ENCODE measurements around the gene SHANK1.

The SHANK1 gene

GRCh38 chr19:50711196-50711595, 8.4 kb downstream of the SHANK1 start:
- no peak for DNase-seq

- DNase-seq, result no peak
Observed at GRCh38 chr19:50710612-50711011, 9.0 kb downstream of the SHANK1 start.

DNA sequence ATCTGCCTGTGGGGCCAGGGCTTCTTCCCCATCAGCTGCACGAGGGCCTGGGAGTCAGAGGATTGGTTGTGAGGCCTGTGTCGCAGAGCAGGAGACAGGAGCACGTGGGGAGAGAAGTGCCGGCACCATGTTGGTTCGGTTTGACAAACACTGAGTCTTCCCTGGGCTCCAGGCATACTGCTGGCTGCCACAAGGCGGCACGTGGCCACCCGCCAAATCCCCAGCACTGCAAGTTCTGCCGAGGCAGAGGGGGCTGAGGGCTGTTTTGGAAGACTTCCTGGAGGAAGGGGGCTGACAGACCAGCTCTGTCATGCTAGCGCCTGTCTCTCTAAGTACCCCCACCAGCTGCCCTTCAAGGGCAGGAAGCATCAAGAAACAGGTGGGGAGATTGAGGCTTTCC, 9.5 kb downstream of the SHANK1 start:
- no peak for DNase-seq

DNA sequence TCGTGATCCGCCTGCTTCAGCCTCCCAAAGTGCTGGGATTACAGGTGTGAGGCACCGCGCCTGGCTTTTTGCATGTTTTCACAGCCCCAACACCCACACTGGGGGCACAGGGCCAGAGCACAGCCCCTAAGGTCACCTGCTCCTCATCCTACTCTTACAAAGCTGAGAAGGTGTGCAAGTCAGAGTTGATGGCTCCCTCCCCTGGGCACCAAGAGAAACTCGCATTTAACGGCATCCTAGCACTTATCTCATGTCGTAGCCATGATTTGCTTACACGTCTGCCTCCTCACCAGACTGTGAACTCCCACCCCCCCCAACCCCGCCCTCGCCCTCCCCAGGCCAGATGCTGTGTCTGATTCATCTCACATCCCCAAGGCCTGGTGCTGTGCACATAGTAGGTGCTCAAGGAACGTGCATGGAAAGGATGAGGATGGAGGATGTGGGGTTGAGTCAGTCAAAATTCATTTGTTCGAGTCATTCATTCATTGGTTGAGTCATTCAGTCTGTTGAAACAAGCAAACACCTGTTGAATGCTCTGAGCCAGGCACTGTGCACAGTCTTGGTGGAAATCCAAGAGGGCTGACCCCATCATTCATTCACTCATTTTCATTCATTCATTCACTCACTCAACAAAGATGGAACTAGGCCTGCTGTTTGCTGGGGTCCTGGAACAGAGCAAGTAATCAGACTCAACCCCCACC, 11.3 kb downstream of the SHANK1 start:
- DNase-seq, result no peak

- DNase-seq, result no peak
Observed at GRCh38 chr19:50706387-50706786, 13.2 kb downstream of the SHANK1 start.

- peak; percentile 21 to 46 for DNase-seq
Observed at GRCh38 chr19:50705422-50706019, 14.1 kb downstream of the SHANK1 start.

- DNase-seq, result no peak
Observed at GRCh38 chr19:50703915-50704796, 15.4 kb downstream of the SHANK1 start.

DNA sequence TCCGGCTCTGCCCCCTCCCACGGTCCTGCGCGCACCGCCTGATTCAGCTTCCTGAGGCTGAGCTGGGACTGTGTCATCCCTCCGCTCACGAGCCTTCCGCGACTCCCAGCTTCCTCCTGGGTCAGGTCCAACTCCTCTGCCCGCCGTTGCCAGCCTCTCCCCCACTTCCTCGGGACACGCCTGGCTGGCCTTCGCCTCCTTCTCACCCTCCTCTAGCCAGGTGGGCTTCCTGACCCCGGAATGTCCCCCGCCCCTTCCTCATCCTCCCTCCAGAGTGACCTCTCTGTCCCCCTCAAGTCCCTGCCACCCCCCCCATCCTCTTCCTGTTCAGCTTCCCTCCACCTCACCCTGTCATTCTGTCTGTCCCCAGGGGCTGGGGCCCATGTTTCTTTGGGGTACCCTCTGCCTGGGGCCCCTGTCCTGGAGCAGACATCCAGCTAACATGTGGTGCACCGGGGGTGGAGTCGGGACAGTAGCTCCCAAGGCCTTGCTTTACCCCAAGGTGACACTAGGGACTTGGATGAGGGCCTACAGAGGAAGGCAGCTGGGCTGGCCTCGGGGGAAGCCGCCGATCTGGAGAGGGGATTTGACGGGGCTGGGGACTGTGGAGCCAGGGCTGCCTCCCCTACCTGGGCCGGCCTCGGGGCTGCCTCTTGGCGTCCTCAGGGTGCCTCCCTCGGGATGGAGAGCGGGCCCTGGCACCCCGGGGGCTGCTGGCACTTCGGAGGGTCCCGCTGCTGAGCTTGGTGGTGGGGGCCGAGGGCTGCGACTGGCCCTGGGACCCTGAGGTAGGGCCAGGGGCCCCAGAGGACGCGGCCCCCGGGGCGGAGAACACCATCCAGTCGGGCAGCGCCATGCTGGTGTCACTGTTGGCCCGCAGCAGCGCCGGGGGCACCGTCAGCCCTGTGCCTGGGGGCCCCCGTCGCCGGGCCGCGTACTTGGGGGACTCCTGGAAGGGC, 16.5 kb downstream of the SHANK1 start:
- DNase-seq, result no peak

GRCh38 chr19:50702158-50702870, 17.3 kb downstream of the SHANK1 start:
- no peak for DNase-seq

- DNase-seq, result no peak
Observed at GRCh38 chr19:50701367-50701985, 18.1 kb downstream of the SHANK1 start.

GRCh38 chr19:50697414-50698124, 22.0 kb downstream of the SHANK1 start:
- no peak for DNase-seq

DNA sequence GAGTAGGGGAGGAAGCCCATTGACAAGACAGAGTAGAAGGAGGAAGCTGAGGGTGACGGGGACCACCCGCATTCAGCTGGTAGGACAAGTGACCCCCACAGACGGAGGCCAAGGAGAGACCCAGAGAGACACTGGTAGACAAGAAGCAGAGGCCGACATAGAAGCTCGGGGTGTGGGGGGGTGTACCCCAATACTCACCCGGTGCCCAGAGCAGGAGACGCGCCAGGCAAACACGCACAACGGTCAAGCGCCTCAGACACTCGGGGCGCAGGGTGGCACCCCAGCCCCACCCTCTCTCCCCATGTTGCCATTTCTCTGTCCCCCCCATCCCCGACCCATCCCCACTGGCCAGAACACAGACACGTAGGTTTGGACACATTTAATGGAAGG, 23.5 kb downstream of the SHANK1 start:
- DNase-seq, result no peak

DNA sequence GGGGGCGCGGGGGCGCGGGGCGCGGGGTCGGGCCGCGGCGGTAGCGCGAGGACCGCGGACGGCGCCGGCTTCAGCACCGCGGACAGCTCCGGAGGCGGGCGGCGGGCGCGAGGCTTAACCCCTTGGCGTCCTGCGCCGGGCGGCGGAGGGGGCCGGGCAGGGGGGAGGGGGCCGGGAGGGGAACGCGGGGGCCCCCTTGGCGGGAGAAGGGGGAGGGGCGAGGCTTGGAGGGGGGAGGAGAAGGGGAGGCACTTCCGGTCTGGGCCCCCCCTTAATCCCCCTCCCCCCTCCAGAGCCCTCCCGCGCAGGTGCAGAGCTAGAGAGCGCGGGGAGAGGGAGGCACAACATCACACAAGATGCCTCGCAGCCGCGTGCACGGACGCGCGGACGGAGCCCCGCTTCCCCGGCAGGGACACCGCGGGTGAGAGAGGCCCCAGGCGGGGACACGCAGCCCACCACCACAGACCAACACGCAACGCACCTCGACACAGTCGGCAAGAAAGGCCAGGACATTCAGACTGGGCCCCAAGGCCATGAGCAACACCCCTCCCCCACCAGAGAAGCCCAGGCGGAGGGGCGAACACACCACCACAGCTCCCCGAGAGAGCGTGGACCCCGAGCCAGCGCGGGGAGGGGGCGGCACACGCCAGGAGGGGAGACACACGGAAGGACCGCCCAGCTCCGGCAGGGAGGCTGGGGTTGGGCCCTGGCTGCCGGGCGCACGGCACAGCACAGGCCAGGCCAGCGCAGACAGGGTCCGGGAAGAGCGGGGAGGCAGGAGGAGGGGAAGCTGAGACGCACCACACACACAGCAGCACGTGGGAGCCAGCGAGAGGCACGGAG, 24.1 kb downstream of the SHANK1 start:
- no peak for DNase-seq

GRCh38 chr19:50694815-50695145, 24.8 kb downstream of the SHANK1 start:
- no peak for DNase-seq

- DNase-seq, result no peak
Observed at GRCh38 chr19:50693064-50693975, 26.3 kb downstream of the SHANK1 start.

DNA sequence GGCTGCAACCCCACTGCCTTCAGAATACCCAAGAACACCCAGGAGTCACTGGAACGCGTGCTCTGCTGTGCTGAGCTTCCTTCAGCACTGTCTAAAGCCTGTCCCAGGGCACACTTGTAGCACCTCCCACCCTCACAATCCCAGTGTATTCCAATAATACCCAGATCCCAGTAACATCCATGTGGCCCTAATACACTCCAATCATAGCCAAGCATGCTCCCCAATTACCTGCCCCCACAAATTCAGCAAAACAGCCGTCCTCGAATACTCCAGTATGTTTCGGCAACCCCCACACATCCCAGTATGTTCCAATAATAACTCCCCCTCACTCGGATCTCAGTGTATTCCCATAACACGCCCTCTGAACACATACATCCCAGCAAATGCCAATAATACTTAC, 29.2 kb downstream of the SHANK1 start:
- no peak for DNase-seq

- no peak for DNase-seq
Observed at GRCh38 chr19:50688766-50689165, 30.8 kb downstream of the SHANK1 start.

GRCh38 chr19:50686310-50687032, 33.1 kb downstream of the SHANK1 start:
- DNase-seq, result no peak
